NT2/D1 (cell line): Measurements from ENCODE around the gene CDC6.

Source experiments
- SUZ12 ChIP-seq: IDR thresholded peaks from 2 replicates; pipeline ENCODE4 v1.6.1; 2011; ENCODE audit not compliant: insufficient read length, insufficient read depth; ENCODE audit errors: extremely low read depth
- YY1 ChIP-seq: IDR thresholded peaks from 2 replicates; pipeline ENCODE4 v1.6.1; 2011; ENCODE audit not compliant: insufficient read length, insufficient read depth
- ZNF274 ChIP-seq: IDR thresholded peaks from 2 replicates; pipeline ENCODE4 v1.6.1; 2011; ENCODE audit warnings: mild to moderate bottlenecking, low read depth, low read length

DNA sequence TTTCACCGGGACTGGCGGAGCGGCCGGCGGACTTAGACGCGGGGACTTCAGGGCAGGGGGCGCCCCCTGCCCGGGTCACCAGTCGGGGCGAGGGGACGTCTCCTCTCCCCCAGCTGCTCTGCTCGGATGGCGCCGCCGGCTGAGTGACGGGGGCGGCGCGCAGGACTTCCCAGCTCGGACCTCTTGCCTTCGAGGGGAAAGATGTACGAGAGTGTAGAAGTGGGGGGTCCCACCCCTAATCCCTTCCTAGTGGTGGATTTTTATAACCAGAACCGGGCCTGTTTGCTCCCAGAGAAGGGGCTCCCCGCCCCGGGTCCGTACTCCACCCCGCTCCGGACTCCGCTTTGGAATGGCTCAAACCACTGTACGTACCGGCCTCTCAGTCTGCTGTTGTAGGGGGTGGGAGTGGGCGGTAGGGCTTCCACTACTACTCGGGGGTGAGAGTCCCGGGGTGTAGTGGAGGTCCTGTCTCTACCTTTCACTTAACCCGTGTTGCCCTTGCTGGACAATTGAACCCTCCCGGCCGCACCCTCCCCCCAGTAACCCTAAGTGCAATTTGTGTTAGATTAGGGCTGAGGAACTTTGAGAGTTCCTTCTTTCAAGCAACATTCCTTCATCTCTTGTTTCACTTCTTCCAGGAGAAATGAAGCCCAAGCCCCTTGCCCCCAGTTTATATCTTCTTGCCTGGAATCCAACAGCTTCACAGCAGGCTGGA is 55.0 kb downstream of the CDC6 start:
- no peak for TF ChIP-seq YY1
- no peak for TF ChIP-seq ZNF274
- TF ChIP-seq SUZ12: no peak
